Activated CD4-positive, alpha-beta T cell treated with anti-CD3 and anti-CD28 coated beads, Interleukin-10, Interleukin-2, amounts not matched to agents 100 ng/mL and 50 ng/mL, durations not matched to agents 16 hours and 8 hours (primary cell): Measurements from ENCODE around the gene SOD3.

Experiments used
- DNase-seq: peaks from one replicate; pipeline ENCODE4 v3.0.0-alpha.2; 2020

SOD3 gene, protein sequence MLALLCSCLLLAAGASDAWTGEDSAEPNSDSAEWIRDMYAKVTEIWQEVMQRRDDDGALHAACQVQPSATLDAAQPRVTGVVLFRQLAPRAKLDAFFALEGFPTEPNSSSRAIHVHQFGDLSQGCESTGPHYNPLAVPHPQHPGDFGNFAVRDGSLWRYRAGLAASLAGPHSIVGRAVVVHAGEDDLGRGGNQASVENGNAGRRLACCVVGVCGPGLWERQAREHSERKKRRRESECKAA

DNA sequence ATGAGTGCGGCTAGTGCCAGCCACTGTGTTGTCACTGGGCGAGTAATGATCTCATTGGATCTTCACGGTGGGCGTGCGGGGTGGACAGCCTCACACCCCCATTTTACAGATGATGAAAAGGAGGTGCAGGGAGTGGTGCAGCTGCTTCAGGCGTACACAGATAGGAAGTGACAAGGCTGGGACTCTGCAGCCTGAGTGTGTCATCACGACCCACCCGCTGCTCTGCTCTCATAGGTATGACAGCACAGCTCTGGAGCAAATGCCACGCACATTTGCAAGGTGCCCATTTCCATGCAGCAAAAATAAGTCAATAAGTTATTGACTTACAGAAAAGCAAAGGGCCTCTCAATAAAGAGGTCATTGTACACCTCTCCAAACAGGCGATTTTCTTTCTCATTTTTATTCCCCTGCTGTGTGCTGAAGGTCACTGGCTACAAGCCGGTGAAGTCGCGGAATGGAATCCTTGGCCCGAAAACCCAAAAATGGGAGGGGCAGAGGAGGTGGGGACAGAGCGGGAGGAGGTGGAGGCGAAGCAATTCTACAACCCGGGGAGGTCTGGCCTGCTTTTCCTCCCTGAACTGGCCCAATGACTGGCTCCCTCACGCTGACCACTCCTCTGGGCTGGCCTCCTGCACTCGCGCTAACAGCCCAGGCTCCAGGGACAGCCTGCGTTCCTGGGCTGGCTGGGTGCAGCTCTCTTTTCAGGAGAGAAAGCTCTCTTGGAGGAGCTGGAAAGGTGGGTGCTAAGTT, at the start of gene SOD3:
TSS of gene SOD3 (plus strand) at position 658 of the 750 bp plus-strand sequence. CDS start 3,949 bp downstream, outside the sequence.
- no peak for DNase-seq

DNA sequence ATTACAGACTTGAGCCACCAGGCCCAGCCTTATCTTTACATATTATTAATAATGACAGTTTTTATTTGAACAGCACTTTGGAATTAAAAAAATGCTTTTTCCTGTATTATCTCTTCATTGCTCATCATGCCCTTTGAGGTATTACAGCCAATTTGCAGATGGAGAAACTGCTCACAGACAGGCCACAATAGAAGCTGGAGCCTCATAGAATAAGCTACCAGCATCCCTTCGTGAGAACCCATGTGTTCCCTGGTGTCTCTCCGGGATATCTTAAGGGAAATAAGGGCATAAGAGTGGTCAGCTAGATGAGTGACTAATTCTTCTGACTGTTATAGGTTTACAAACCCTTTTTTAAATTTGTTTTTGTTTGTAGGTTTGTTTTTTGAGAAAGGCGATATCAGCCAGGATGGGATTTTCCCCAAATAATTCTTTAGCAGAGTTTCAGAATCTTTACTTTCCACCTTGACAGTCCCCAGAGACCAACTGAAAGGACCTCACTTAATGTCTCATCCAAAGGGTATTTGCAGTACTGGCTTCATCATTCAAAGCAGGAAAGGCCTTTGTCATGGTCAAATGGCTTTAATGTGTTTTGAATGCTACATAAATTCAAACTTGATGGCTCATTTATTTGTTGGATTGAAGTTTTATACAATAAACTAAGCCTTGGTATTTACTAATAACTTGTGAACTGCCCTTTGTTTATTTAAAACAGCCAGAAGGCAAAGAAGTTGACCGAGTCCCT, 48.0 kb upstream of the SOD3 start:
- no peak for DNase-seq

DNA sequence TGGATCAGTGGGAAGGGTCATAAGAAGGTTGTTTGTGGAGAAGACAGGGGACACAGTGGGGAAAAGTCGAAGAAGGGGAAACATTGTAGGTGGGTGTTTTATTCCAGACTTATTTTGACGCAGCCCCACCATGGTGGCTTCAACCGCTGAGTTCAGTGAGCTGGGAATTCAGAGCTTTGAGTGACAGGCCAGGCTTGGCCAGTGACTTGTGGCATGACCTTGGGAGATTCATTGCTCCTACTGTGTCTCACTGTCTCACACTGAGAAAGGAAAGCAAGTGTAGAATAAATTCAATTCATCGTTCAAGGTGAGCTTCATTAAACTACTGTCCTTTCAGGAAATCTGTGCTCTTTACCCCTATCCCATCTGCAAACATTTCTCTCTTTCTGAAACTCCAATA, 47.4 kb upstream of the SOD3 start:
- no peak for DNase-seq

DNA sequence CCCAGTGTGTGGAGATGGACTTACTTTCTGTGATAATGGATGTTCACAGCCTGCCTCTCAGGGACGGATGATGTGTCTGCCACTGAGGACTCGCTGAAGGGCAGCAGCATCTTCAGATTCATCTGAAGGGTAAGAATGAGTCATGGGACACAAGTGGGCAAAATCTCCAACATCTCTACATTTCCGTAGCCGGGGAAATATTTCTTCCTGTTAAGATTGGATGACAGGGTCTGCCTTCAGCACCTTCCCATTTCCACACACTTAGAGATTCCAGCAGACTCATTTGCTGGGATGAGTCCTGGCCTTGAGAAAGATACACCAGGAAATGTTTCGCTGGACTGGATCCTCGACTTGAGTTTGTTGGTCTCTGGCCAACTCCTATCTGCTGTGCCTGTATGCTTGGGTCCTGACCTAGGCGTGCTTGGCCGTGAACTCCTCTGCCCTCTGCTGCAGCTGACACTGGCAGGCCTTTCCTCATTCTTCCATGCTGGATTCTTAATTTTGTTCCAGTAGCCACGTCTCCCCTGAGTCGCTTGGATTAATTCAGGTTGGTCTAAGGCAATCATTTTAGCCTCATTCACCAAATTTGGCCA, 46.5 kb upstream of the SOD3 start:
- no peak for DNase-seq

DNA sequence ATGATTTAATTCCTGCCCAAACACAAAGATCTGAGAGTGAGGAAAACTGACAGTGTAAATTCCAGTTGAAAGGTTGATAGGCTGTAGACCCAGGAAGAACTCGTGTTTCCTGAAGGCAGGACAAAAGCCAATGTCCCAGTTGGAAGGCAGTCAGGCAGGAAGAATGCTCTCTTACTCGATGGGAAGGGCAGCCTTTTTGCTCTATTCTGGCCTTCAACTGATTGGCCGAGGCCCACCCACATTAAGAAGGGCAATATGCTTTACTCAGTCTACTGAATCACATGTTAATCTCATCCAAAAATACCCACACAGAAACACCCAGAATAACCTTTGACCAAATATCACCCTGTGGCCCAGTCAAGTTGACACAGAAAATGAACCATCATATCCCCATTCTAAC, 45.3 kb upstream of the SOD3 start:
- DNase-seq: no peak

DNA sequence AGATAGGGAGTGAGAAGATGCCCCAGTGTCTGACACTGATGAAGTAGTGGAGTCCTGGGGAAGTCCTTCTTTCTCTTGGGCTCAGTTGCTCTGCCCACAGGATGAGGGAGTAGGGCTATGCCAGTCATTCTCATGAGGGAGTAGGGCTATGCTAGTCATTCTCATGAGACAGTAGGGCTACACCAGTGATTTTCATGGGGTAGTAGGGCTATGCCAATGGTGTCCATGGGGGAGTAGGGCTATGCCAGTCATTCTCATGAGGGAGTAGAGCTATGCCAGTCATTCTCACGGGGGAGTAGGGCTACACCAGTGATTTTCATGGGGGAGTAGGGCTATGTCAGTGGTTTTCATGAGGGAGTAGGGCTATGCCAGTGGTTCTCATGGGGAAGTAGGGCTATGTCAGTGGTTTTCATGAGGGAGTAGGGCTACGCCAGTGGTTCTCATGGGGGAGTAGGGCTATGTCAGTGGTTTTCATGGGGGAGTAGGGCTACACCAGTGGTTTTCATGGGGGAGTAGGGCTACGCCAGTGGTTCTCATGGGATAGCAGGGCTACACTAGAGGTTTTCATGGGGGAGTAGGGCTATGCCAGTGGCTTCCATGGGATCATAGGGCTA, 43.3 kb upstream of the SOD3 start:
- no peak for DNase-seq

DNA sequence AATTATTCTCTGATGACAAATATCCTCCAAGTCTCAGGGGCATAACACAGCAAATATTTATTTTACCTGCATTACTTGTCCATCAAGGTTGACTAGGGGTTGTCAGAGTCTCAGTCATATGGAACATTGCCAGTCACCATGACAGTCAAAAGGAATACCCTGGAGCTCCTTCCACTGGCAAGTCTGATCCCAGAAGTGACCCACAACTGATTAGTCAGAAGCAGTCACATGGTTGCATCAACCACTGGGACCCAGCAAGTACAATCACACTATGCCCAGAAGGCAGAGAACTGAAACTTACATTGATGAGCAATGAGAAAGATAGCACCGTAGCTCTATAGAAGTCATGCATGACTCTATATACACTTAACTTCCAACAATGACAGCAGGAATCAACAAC, 41.9 kb upstream of the SOD3 start:
- DNase-seq: peak; percentile 6

DNA sequence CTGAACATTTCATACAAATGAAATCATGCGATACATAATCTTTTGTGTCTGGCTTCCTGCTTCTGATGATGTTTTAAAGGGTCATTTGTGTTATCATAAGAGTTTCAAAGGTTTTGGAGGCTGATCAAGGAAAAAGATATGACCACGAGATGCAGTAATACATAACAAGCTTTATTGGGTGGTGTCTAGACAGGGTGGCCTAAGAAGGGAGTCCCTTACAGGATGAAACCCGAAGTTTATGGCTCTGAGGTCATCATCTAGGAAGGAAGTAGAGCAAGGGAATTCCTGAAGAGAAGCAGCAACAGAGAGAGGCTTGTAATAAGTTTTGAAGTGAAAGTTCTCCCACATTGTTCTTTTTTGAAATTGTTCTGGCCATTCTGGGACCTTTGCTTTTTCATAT, 40.8 kb upstream of the SOD3 start:
- no peak for DNase-seq

DNA sequence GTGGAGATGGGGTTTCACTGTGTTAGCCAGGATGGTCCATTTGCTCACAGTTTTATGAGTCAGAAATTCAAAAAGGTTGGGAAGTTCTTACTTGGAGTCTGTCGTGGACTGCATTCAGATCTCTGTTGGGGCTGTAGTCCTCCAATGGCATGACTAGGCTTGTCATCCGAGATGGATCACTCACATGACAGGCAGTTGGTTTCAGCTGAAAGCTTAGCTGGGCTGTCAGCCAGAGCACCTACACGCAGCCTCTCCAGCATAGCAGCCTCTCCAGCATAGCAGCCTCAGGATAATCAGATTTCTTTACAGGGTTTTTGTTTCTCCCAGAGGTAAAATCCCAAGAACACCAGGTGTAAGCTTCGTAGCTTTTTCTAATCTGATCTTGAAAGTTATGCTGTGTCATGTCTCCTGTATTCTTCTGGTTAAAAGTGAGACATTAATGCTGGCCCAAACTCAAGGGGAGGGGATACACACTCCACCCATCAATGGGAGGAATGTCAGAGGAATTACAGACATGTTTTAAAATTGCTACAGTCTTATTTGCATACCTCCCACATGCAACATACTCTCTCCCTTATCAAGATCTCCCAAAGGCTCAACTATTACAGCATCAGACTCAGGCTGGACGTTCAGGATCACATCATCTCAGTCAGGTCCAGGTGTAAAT, 31.6 kb upstream of the SOD3 start:
- DNase-seq: no peak

DNA sequence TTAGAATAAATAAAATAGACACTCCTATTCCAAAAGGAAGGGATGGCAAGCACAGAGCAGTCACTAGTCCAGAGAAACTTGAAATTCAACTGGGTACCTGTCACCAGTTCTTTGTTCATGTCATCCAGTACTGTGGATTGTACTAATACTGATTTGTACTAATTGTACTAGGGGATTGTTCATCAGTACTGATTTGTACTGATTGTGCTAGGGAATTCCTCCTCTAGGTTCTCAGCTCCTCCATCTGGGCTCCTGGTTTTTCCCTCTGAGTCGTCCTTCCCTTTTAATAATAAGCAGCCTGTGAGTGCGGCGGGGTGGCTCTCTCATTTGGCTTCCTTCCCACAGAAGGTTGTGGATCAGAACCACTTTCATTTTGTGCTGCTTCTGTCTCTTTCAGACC, 31.0 kb upstream of the SOD3 start:
- DNase-seq: no peak

DNA sequence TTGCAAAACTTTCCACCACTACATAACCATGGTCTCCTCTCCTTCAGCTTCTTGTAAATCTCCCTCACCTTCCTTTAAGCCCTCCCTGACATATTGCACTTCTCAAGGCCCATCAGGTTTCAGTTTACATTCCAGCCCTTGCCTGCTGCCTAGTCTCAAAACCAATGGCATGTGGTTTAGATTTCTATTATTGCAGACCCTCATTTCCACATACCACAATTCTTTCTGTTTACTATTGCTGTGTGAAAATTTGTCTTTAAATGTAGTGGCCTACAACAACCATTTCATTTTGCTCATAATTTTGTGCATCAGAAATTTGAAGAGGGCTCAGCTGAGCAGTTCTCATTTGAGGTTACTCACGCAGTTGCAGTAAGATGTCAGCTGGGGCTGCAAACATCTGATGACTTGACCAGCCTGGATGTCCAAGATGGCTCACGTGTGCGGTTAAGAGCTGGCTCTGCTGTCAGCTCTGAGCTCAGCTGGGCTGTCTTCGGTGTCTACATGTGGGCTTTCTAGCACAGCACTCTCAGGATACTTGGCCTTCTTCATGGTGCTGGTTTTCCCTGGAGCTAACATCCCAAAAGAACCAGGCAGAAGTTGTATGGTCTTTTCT, 29.9 kb upstream of the SOD3 start:
- DNase-seq: no peak

DNA sequence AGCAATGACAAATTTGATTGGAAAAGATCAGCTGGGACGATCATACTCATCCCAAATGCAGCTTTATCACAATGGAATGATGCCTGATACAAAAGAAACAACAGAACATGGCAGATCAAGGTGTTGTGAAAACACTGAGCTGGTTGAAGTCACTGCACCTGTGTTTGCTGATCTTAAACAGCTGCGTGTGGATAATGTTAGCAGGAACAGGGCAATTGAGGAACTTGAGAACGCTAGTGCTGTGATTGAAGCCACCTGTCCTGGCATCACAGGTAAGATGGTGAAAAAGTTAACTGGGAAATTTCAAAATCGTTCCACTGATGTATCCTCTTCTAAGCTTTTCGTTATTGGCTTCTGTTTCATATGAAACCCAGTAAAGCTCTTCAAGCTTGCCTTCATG, 27.4 kb upstream of the SOD3 start:
- DNase-seq: no peak

DNA sequence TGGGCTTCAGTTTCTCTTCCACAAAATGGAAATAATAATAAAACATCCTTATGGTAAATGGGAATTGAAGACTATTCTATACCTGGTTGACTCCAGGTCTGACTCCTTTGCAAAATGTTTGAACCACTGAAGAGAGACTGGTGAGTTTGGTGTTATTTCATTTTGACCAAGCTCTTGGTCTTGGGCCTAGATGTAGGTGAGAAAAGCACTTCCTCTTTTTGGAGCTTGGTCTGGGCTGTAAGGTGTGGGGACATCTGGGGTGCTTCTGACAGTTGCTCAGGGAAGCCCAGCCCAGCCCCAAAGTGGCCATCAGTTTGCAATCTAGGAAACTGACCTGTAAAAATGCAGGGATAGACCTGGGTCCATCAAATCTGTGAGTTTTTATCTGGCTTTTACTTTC, 26.8 kb upstream of the SOD3 start:
- no peak for DNase-seq

DNA sequence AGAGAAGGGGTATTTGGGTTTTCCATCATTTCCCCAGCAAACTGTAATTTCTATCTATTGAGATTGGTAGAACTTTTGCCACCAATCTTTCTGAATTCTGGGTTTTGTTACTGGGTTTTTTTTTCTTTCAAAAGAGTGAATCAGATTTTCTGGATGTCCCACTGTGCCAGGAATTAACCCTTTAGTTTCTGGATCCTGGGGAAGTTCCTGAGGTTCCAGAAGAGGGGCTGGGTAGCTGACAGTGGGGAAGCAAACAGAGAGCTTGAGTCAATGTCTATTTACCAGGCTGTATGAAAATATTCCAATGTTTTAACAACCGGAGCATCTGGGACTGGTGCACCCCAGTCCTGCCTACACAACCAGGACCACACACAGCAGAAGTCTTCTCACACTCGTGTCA, 25.8 kb upstream of the SOD3 start:
- DNase-seq: no peak

DNA sequence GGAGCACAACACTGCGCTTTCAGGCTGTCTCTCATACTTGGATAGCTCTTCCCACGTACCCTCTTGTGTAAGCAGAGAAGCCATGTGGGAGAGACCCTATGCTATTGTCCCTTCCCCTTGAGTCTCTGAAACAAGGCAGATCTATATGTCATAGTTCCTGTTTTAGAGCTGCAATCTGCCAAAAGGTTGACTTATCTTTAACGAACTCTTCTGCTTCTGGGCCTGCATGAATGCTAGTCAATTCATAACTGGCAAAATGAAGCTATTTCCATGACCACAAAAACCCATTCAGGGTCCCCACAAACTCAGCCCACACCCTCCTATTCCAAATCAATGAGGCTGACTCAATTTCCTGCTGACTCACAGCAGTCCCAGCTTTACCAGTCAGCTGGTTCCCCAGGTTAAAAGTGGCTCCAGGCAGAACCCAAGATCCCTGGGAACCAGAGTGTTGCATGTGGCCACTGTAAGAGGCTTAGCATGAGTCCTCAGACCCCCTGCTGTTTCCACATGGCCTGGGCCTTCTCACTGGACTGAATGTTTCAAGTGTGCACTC, 25.3 kb upstream of the SOD3 start:
- peak; percentile 66 for DNase-seq

DNA sequence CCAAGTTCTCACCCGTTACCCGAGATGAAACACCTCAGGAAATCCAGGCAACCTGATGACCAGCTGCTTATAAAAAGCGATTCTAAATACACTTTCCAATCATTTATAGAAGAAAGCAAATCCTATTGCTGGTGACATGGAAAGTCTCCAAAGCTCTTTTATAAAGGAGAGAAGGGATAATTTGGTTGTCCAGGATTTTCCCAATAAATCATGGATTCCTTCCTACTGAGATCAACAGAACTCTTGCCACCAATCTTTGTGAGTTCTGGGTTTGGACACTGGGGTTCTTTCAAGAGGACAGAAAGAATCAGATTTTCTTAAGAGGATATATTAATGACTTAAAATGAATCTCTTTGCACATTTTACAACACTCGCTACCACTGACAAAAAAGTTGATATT, 24.7 kb upstream of the SOD3 start:
- DNase-seq: no peak

DNA sequence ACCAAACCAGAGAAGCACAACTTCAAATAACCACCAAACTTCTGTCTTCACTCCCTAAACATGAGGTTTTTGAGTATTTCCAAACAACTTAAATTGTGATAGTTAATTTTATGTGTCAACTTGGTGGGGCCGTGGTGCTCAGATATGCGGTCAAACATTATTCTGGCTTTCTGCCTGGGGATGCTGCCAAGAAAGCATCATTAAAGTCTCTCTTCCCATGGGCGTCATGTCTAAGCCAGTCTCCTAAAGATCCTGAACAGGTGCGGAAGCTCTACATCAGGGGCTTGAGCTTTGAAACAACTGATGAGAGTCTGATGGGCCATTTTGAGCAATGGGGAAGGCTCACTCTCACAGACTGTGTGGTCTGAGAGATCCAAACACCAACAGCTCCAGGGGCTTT, 24.1 kb upstream of the SOD3 start:
- no peak for DNase-seq

DNA sequence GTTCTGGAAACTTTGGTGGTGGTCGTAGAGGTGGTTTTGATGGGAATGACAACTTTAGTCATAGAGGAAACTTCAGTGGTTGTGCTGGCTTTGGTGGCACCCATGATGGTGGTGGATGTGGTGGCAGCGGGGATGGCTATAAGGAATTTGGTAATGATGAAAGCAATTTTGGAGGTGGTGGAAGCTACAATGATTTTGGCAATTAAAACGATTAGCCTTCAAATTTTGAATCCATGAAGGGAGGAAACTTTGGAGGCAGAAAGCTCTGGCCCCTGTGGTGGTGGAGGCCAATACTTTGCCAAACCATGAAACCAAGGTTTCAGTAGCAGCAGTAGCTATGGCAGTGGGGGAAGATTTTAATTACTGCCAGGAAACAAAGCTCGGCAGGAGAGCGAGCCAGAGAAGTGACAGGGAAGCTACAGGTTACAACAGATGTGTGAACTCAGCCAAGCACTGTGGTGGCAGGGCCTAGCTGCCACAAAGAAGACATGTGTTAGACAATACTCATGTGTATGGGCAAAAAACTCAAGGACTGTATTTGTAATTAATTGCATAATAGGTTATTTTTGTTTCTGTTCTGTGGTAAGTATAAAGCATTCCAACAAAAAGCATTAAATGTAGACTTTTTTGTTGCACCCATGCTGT, 23.2 kb upstream of the SOD3 start:
- no peak for DNase-seq

DNA sequence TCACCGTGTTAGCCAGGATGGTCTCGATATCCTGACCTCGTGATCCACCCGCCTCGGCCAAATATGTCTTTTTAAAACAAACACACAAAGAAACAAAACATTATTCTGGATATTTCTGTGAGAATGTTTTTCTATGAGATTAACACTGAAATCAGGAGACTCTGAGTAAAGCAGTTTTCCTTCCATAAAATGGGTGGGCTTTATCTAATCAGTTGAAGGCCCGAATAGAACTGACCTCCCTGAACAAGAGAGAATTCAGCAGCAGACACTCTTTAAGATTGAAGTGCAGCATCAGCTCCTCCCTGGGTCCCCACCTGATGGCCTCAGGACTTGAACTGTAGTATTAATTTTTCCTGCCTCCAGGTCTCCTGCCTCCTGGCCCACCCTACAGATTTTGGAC, 22.4 kb upstream of the SOD3 start:
- no peak for DNase-seq

DNA sequence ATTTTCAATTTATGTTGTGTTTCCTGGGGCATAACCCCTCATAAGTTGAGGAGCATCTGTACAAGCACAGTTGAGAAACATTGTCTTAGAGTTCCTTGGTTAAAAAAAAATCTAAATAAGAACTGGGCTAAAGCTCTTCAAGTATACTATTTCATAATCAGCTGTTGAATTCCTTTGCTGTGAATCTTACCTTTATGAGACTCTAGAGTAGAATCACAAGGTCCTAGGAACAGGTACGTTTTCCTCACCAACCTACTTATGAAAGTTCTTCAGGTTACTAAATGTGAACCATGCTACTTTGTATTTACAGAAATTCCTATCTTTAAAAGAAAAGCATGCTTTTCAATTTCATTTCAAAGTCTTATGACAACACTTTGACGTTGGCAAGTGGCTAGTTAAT, 20.9 kb upstream of the SOD3 start:
- no peak for DNase-seq

DNA sequence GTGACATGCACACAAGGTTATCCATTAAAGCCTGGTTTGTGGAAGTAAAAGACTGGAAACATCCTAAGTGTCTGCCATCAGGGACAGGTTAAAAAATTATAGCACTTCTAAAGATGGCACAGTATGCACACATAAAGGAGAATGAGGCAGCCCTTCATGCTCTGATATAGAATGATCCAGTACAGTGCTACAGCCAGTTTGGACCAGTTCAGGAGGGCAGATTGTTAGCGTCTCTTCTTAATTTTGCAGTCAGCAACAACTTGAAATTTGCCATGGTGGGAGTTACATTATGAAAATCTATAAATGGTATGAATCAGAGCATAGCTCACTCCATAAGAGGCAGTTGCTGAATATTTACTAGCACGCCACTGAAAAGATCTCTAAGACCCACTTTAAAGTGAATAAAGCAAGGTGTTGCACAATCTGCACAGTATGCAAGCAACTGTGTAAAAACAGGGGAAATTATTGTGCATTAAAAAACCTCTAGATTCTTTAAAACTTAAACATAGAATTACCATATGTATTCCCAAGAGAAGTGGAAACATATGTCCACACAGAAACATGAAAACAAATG, 20.3 kb upstream of the SOD3 start:
- DNase-seq: no peak
